Stimulated activated CD4-positive, alpha-beta T cell treated with anti-CD3 and anti-CD28 coated beads, Interleukin-1b, Interleukin-23, amount 100 ng/mL, for 1 hour (primary cell): Measurements from ENCODE around the gene GSG1L2.
"Not testable (repeated sequence)": the region's sequence is repeated elsewhere in the genome, so short reads cannot be mapped to it uniquely, and the experiment has no call there.

Experiments
- DNase-seq, 2 donors: peaks; one replicate each; pipeline ENCODE4 v3.0.0-alpha.2; 2020; ENCODE audit warnings: low read depth in 2 of 2

GSG1L2 gene

DNA sequence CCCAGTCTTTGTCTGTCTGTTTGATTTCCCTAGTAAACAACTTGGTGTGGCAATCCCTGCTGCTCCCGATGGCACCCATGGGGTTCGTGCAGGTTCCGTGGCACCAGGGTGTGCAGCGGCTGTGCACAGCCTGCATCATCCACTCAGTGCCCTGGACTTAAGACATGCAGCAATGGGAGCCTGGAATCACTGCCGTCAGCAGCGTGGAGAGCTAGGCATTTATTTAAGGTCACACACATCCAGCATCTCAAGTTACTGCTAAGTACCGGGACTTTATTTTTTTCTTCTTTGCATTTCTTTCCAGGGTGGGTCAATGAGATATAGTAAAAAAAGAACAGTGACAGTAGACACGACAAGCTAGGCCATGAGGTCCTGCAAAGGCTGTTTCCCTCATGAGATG, 33.3 kb downstream of the GSG1L2 start:
- no peak for DNase-seq

DNA sequence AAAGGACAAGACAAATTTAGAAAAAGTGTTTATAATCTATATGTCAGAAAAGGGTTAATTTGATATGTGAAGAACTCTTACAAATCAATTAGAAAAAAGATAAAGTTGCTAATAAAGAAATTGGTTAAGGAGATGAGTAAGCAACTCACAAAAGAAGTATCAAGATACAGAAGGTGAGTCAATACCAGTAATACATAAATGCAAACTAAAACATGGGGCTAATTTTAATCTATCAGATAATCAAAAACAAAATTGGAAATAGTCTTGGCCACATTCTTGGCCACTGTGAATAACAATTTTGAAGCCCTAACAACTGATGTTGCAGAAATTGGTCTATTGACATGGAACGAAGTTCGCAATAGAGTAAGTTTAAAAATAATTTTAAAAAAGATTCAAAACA, 37.3 kb downstream of the GSG1L2 start:
- DNase-seq = no peak

DNA sequence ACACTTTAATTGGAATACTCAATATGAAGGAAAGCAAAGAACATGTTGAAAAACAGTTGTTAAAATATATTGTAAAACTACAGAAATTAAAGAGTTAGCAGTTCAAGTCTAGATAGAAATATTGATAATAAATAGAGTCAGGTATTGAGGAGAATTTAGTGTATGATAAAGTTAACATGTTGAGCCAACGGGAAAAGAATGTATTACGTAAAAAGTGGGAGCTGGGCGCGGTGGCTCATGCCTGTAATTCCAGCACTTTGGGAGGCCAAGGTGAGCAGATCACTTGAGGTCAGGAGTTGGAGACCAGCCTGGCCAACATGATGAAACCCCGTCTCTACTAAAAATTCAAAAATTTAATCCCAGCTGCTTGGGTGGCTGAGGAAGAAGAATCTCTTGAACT, 38.4 kb downstream of the GSG1L2 start:
- not testable (repeated sequence) for DNase-seq

DNA sequence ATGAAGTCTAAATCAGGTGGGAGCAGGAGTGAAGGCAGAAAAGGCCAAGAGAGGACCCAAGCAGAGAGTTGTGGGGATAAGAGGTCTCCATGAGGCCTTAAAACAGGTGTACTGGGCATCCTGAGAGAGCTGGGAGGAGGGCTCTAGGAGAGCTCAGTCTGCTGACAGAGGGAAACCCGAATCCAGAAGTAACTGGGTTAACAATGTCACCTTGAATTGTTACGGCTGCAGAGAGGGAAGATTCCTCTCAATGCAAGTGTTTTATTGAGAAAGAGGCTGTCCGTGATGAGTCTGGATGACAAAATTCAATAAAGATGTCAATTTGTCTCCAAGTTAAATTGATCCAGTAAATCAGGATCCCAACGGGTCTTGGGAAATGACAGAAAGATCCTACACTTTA, 38.8 kb downstream of the GSG1L2 start:
- no peak for DNase-seq

DNA sequence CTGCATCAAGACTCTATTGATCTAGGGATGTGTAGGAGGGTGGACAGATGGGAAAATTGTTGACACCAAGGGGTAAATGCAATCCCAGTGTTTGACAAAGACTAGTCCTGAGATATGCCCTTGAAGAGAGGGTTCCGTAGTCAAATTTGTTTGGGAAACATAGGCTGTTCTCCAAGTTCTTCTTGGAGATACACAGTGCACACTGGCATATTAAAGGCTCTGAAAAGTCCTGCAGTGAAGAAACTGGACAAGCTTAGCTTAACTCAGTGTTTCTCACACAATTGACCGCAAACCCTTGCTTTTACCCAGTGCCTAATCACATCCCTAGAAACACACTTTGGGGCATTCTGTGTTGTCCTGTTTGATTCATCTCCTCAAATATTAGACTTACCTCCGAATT, 41.3 kb downstream of the GSG1L2 start:
- DNase-seq = no peak

DNA sequence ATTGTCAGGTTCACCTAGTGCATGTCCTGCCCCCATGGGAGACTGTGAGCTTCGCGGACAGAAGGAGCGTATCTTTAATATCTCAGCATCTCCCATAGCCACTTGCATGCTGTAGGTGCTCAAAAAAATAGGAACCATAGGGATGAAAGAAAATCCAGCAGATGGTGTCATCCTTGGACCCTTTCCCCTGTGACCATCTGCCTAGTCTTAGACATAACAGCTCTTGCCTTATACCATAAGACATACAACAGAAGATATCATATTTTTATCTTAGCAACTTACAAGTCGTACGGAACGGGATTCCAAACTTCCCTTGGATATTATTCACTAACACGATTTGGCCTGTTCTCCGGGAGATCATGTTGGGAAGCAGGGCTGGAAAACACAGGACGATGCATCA, 45.0 kb downstream of the GSG1L2 start:
- no peak for DNase-seq

DNA sequence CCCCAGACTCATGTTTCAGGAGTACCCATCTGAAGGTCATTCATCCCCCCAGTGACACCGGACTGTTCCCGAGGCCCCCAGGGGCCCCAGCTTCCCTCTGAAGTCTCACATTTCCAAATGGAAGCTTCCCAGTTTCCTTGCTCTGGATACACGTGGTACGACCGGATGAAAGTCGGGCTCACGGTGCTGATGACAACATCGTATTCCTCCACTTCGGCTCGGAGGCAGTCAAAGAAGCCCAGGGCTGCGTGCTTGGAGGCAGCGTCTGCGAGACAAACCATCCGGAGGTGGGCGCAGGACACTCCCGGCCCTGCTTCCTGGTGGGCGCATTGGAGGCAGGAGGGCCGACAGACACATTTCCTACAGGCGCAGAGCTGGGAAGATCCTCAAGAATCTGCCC, 49.2 kb downstream of the GSG1L2 start:
- no peak for DNase-seq

DNA sequence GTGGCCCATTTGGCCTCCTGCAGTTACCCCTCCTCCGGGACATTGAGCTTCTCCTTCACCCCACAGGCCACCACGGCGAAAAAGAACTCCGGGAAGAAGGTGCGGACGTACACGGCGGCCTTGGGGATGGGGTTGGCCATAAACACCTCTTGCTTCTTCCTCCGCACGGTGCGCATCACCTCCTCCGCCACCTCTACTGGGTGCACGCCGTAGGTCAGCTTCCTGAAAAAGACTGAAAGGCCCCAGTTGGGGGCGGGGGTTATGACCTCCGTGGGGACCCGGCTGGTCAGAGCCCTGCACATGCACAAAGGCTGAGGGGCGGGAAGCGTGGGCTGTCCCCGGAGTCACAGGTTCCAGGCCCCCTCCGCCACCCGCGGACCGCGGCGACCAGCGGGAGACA, 50.4 kb downstream of the GSG1L2 start:
- no peak for DNase-seq

DNA sequence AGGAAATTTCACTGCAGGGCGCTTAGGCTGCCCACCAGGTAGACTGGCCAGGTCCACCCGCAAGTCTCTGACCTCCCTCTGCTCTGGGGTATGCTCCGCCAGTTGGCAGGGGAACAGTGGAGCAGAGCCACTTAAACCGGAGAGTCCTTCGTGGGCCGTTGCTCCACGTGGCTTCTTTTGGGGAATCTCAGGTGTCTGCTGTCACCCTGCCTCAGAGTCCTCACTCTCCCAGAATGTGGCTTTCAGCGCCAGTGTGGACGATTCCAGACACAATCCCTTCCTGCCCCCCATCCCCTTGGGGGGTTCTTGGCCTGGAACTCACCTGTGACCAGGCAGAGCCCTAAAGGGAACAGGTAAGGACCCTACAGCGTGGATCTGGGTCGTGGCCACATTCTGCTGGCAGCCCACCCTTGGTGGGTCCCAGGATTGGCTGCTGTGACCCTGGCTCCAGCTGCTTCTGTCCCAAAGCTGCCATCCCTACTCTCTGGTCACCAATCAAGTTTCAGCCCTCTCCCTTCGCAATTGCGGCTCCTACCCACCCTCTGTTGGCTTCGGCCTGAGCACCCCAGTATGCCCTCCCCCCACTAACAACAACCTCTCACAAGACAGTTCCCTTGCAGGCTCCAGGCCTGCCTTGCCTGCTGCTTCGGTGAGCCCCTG, 52.7 kb downstream of the GSG1L2 start:
- no peak for DNase-seq

DNA sequence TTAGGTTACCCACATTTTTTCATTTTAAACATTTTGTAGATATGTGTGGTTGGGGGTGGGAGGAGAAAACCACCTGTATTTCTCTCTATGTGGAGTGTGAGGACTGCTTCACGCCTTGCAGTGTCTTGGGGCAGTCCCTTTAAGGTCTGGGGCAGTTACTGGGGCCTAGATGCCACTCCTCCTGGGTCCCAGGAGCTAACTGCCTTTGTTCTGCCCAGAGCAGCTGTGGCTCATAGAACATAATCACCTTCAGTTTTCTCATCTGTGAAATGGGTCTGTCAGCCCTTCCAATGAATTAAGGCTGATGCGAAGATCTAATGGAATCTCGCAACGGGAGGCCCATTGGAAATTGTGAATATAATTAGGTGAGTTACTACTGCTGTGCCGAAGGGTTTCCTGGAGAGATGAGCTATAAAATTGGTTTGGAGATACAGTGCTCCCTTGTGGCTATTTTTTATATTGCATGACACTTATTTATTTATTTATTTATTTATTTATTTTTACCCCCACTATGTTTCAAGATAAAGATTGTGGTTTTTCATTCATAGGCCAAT, 53.4 kb downstream of the GSG1L2 start:
- DNase-seq = no peak

DNA sequence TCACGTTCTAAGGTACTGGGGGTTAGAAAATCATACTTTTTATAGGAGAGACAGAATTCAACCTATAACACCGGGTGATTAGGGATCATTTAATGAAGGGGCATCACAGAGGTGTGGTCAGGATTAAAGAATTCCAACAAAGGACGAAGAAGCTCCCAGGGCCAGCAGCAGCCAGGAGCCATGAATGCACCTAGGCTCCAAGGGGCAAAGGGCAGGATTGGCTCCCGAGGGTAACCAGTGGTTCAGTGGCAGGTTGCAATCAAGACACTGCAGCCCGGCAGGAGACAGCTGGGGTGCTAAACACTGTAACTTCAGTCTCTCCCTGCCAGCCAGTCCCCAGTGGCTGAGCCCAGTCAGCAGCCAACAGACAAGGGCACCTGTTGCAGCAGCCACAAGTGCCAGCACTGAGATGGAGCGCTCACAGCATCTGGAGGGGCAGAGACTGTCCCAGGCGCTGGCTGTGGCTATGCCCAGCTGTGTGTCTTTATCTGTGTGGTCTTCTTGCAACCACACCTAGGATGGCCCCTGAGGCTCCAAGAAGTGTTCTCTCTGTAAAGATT, 54.4 kb downstream of the GSG1L2 start:
- no peak for DNase-seq

DNA sequence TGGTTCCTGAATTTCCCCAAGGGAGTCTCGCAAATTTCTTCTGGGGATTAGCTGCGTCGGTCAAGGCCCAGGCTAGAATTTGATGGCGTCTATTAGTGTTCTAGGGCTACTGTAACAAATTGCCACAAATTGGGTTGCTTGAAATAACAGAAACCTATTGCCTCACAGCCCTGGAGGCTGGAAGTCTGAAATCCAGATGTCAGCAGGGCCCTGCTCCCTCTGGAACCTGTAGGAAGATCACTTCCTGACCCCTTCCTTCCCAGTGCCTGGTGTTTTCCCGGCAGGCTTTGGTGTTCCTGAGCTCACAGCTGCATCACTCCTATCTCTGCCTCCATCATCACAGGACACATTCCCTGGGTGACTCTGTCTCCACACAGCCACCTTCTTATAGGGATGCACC, 54.9 kb downstream of the GSG1L2 start:
- DNase-seq = no peak

DNA sequence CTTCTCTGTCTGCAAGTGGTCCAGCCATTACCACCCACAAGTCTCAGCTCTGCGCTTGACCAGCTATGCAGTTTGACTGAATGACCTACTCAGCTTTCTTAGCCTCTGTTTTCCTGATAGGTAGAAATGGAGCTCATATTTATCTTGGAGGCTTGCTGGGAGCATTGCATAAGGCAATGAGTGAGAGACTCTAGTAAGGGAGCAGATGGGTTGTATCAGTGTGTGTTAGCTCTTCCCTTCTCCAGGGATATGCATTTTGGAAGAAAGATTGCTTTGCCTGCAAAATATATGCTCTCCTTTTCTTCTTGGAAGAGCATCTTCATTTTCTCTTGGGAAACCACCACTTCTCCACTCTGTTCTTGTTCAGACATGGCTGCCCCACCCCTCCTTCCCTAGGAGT, 56.6 kb downstream of the GSG1L2 start:
- DNase-seq = no peak

DNA sequence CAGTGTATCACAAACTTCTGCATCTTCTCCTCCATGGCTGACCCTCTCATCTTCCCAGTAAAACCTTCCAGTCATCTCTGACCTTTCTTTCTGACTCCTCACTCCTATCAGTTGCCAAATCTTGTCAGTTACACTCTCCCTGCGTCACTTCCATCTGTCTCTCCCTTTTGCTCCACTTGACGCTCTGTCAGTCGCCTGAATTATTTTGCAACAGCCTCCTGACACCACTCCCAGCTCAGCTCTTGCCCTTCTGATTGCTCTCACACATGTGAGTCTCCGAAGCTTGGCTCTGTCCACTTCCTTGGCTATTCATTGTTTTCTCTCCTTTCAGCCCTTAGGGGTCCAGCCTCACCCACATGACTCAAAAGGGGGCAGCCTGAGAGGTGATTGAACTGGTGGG, 58.2 kb downstream of the GSG1L2 start:
- no peak for DNase-seq

DNA sequence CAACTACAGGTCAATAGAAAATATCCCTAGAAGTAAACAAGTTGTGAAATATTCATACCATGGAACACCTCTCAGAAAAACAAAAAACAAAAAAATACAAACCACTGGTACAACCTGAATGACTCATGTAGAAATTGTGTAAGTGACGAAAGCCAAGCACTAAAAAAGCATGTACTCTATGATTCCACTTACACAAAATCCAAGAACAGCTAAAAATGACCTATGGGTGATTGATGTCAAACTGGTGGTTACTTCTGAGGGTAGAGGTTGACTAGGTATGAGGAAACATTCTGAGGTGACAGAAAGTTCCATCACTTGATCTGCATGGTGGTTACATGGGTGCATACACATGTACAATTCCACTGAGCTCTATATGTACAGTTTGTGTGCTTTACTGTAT, 61.6 kb downstream of the GSG1L2 start:
- no peak for DNase-seq

DNA sequence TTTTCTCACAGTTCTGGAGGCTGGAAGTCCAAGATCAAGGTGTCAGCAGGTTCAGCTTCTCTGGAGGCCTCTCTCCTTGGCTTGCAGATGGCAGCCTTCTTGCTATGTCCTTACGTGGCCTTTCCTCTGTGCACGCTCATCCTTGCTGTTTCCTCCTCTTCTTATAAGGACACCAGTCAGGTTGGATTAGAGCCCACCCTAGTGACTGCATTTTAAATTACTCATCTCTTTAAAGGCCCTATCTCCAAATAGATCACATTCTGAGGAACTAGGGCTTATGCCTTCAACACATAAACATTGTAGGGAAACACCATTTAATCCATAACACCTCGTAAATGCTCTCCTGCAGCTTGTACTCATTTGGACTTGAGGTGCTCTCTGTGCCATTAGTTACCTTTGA, 66.8 kb downstream of the GSG1L2 start:
- no peak for DNase-seq
